Adrenal gland (tissue), 12 donors: ENCODE measurements around the gene UNG. TPM values are rescaled to one million over a fixed set of nuclear protein-coding genes. Genes with fewer than 3 reads are reported as not detected.

Experiments used
- DNase-seq, 7 donors: peaks; one replicate each; pipeline ENCODE4 v3.0.0-alpha.2; 2019 to 2020
- H3K27ac ChIP-seq, 5 donors: fragments of 200-600 bp; sonication (generic) in 4 of 5; 1 replicate in 3 of 5; 2 replicates in 2 of 5; pipeline versions ENCODE4 v1.5.1 to v1.8.0; 2016 to 2020; ENCODE audit warnings: mild to moderate bottlenecking in 1 of 5
- H3K27me3 ChIP-seq: fragments of 200-600 bp; 2 replicates; pipeline ENCODE4 v1.8.0; 2021
- H3K36me3 ChIP-seq, 2 donors: fragments of 200-600 bp; replicated peaks in 1 of 2; 1 replicate in 1 of 2; 2 replicates in 1 of 2; pipeline versions ENCODE4 v1.5.1 to v1.8.0; 2018 to 2022
- H3K4me1 ChIP-seq, 2 donors: fragments of 200-600 bp; replicated peaks in 1 of 2; 1 replicate in 1 of 2; 2 replicates in 1 of 2; pipeline versions ENCODE4 v1.5.1 to v1.8.0; 2018 to 2021
- H3K4me3 ChIP-seq, 4 donors: fragments of 200-600 bp; sonication (generic) in 3 of 4; one replicate each; pipeline ENCODE4 v1.5.1; 2016 to 2018
- H3K9me3 ChIP-seq, 3 donors: fragments of 200-600 bp; sonication (generic) in 1 of 3; replicated peaks in 1 of 3; 1 replicate in 2 of 3; 2 replicates in 1 of 3; pipeline versions ENCODE4 v1.5.1 to v1.8.0; 2016 to 2021
- POLR2A ChIP-seq, 2 donors: fragments of 450-650 bp; IDR thresholded peaks; one replicate each; pipeline ENCODE4 v1.6.1; 2017; ENCODE audit warnings: antibody characterized with exemption in 2 of 2, mild to moderate bottlenecking in 2 of 2, moderate library complexity in 1 of 2
- WGBS, 4 donors: extraction: QIAGEN DNeasy Blood & Tissue Kit in 2 of 4; methylation state at CpG; one replicate each; pipeline versions ENCODE4 v1.1.5 to v1.1.7; 2013 to 2017; 5-methylcytosine and 5-hydroxymethylcytosine counted together
- intact Hi-C, 2 donors: fragments of 100-400 bp; cut with DNase I; formaldehyde crosslinking; loops; one replicate each; pipeline versions ENCODE4 v1.14.1 to v1.15.0; 2022 to 2023
- polyA plus RNA-seq, 3 donors: library from polyadenylated mRNA; stranded (reverse); fragments of 200-250 nt in 2 of 3; fragments of 350-450 nt in 1 of 3; fragmentation: Illumina TruSeq in 1 of 3; extraction: RNeasy Lipid Tissue Mini Kit (QIAGEN cat#74804) in 1 of 3; gene quantifications; one replicate each; pipeline ENCODE4 v1.2.3, GENCODE V29; 2013 to 2014
- total RNA-seq, 9 donors: library from RNA; depleted of rRNA in 4 of 9; stranded (reverse); fragments of >200 nt in 4 of 9; fragments of 120-200 nt in 1 of 9; fragmentation: NEBNext Ultra II Directional in 1 of 9; extraction: Animal tissue kit (Norgen Biotek cat#: 25700) in 1 of 9; gene quantifications; one replicate each; pipeline versions ENCODE4 v1.1.0 to v1.2.4, GENCODE V29; 2013 to 2023
- TF ChIP-seq, protein P1 (sequence below), 6 experiments: fragments of 450-650 bp in 4 of 6; fragments of 200-600 bp in 2 of 6; sonication (generic) in 1 of 6; IDR thresholded peaks; 1 replicate in 5 of 6; 2 replicates in 1 of 6; pipeline versions ENCODE4 v1.5.1 to v1.8.0; 2016 to 2021; ENCODE audit warnings: antibody characterized with exemption in 6 of 6, mild to moderate bottlenecking in 2 of 6, moderate library complexity in 1 of 6
- donor health status: healthy with polysubstance abuse.
- donor health status: Bipolar disorder and iron deficiency.
- donor health status: DM: yes; HTN: yes; CAD: no.
- donor health status: DM: no; HTN: no; CAD: no.
- donor health status: DM: no; HTN: no; CAD: no.
- donor health status: DM: yes; HTN: yes; CAD: no.

Gene UNG
- total and polyA plus RNA-seq, 12 donors, result 52.5 to 135 (median 72.8) TPM

DNA sequence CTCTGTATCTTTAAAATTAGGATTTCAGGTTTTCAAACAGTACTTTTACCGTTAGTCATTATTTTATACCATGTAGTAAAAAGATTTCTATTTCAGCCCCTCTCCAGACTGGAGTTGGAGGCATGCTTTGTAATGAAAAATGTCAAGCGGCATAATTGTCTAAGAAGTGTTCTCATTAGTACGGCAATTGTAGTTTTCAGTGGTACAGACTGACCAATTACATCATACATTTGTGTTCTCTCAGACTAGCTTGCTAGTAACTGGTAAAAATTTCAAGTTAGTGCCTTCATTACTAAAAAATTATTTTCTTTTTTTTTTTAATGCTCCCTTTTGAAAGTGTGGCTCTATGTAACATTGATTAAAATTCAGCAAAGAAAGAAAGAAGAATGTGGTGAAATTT lies 40.5 kb upstream of the UNG start:
- TF ChIP-seq POLR2A (IDR thresholded peaks at IDR 0.05), result no peak
- TF ChIP-seq, protein P1, sequence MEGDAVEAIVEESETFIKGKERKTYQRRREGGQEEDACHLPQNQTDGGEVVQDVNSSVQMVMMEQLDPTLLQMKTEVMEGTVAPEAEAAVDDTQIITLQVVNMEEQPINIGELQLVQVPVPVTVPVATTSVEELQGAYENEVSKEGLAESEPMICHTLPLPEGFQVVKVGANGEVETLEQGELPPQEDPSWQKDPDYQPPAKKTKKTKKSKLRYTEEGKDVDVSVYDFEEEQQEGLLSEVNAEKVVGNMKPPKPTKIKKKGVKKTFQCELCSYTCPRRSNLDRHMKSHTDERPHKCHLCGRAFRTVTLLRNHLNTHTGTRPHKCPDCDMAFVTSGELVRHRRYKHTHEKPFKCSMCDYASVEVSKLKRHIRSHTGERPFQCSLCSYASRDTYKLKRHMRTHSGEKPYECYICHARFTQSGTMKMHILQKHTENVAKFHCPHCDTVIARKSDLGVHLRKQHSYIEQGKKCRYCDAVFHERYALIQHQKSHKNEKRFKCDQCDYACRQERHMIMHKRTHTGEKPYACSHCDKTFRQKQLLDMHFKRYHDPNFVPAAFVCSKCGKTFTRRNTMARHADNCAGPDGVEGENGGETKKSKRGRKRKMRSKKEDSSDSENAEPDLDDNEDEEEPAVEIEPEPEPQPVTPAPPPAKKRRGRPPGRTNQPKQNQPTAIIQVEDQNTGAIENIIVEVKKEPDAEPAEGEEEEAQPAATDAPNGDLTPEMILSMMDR (IDR thresholded peaks at IDR 0.05), result no peak
- H3K4me3 ChIP-seq, result no peak overlapping the region
- H3K9me3 ChIP-seq, result no peaks in the 10 kb centered on the region
- intact Hi-C loops, result no loop called here
- peaks cover 13 to 18% of the 10 kb centered on the region in 2 donors for H3K4me1 ChIP-seq
- no peak overlapping the region for H3K27ac ChIP-seq
- WGBS, 4 donors, result 84 to 88% (median 86%) methylated on average over 3 of the region's 3 CpGs
- no peak for DNase-seq
- H3K36me3 ChIP-seq, result peaks cover 0 to 25% of the 10 kb centered on the region in 2 donors
- no peaks in the 10 kb centered on the region for H3K27me3 ChIP-seq

DNA sequence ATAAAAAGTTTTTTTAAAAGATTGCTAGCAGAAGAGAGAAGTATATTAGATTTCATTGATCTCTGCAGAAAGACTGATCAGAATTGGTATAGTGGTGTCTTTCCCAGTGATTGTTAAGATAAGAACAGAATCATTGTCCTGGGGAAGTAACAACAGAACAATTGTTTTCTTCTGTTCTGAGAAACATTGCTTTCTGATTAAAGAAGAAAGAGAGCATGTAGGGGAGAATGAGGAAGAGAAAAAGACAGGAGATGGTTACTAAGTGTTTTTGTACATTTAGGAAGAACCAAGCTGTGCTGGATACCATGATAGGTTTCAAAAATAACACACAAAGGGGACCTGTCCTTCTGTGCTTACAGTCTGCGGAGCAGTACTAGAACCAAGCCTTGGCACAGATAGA lies 40.0 kb upstream of the UNG start:
- Histone ChIP-seq H3K27ac (no peak overlapping the region), H3K4me3 (no peak overlapping the region), H3K4me1 (peaks cover 13 to 15% of the 10 kb centered on the region in 2 donors), H3K36me3 (peaks cover 0 to 25% of the 10 kb centered on the region in 2 donors), H3K9me3 (no peaks in the 10 kb centered on the region), H3K27me3 (no peaks in the 10 kb centered on the region)
- TF ChIP-seq POLR2A (IDR thresholded peaks at IDR 0.05), result no peak
- TF ChIP-seq, protein P1 (IDR thresholded peaks at IDR 0.05), result no peak
- WGBS, 4 donors, result 87 to 100% (median 95%) methylated on average over 1 of the region's 1 CpG
- intact Hi-C loops, result no loop called here
- no peak for DNase-seq

DNA sequence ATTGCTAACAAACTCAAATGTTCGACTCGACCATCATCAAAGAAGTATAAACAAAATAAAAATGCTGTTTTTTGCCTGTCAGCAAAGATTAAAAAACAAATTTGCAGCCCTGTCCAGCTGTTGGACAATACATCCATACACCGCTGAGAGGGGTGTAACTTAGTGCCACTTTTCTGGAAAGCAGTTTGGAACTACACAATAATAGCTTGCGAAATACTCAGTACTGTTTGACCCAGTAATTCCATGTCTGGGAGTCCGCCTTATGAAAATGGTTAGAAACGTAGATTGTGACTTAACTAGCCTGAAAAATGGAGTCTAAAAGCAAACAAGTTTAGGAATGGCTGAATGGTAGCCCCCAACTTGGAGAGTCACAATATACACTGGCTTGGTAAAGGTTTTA lies 38.6 kb upstream of the UNG start:
- Histone ChIP-seq H3K4me1 (peaks cover 6 to 9% of the 10 kb centered on the region in 2 donors), H3K27ac (no peak overlapping the region), H3K9me3 (no peaks in the 10 kb centered on the region), H3K36me3 (peaks cover 0 to 25% of the 10 kb centered on the region in 2 donors), H3K4me3 (no peak overlapping the region), H3K27me3 (no peaks in the 10 kb centered on the region)
- TF ChIP-seq, protein P1 (IDR thresholded peaks at IDR 0.05), result no peak
- TF ChIP-seq POLR2A (IDR thresholded peaks at IDR 0.05), result no peak
- no peak for DNase-seq
- intact Hi-C loops, result no loop called here
- WGBS, 4 donors, result 91 to 93% (median 93%) methylated on average over 6 of the region's 6 CpGs

DNA sequence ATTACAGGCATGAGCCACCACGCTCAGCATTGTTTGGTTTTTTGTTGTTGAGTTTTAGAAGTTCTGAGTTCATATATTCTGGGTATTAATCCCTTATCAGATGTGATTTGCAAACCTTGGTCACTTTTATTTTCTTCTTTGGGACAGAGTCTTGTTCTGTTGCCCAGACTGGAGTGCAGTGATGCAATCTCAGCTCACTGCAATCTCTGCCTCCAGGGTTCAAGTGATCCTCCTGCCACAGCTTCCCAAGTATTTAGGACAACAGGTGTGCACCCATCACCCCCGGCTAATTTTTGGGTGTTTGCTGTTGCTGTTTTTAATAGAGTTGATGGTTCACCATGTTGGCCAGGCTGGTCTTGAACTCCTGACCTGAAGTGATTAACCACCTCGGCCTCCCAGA lies 33.3 kb upstream of the UNG start:
- intact Hi-C loops, result no loop called here
- Histone ChIP-seq H3K27ac (no peak overlapping the region), H3K4me1 (no peaks in the 10 kb centered on the region), H3K36me3 (peaks cover 0 to 32% of the 10 kb centered on the region in 2 donors), H3K27me3 (no peaks in the 10 kb centered on the region), H3K4me3 (no peak overlapping the region), H3K9me3 (no peaks in the 10 kb centered on the region)
- WGBS, 4 donors, result 89 to 97% (median 96%) methylated on average over 2 to 3 of the region's 3 CpGs
- TF ChIP-seq, protein P1 (IDR thresholded peaks at IDR 0.05), result no peak
- no peak for TF ChIP-seq POLR2A (IDR thresholded peaks at IDR 0.05)
- DNase-seq, result no peak
